GM19238 (cell line): ENCODE measurements around the gene ISM1.

Experiments
- DNase-seq: peaks from one replicate; pipeline ENCODE4 v3.0.0; 2011; ENCODE audit warnings: low spot score; ENCODE audit not compliant: insufficient read length

ISM1 gene

GRCh38 chr20:13220904-13221297, at the start of gene ISM1:
Gene ISM1 (plus strand): TSS chr20:13221274. CDS start chr20:13221777, 503 bp downstream.
- DNase-seq = no peak

GRCh38 chr20:13173201-13173600, 47.9 kb upstream of the ISM1 start:
- DNase-seq = no peak

GRCh38 chr20:13174402-13174801, 46.7 kb upstream of the ISM1 start:
- no peak for DNase-seq

- DNase-seq = no peak
These were observed 39.8 kb upstream of the ISM1 start for GRCh38 chr20:13180986-13181889.

GRCh38 chr20:13183005-13183404, 38.1 kb upstream of the ISM1 start:
- no peak for DNase-seq

DNA sequence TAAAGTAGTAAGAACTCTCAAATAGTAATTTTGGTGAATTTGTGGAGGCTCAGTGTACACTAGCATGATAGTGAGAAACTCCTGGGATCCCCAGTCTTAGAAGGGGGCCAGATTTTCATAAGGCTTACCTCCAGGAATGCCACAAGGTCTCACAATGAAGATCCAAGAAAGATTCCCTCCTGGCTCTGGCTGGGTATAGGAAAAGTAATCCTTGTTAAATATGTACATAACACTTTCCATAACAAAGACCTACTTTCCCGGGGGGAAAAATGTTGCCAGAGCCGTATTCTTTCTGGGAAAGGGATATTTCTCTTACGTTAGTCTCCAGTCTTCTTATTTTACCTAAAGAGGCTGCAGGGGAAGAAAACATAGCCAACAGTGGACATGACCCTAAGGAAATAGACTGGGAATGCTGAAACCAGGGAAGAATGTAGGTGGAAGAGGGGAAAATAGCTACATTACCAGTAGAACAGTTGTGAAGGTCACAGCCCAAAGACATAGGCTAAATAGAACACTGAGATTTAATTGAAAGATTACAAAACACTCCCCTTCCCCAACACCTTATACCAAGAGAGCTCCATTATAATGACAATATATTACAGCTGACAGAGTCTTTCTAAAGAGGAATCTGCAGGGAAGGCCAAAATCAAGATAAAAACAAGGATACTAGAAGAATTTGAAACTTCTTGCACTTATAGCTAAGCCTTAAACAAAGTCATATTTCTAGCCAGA, 34.9 kb upstream of the ISM1 start:
- DNase-seq = no peak

GRCh38 chr20:13187899-13188298, 33.2 kb upstream of the ISM1 start:
- no peak for DNase-seq

DNA sequence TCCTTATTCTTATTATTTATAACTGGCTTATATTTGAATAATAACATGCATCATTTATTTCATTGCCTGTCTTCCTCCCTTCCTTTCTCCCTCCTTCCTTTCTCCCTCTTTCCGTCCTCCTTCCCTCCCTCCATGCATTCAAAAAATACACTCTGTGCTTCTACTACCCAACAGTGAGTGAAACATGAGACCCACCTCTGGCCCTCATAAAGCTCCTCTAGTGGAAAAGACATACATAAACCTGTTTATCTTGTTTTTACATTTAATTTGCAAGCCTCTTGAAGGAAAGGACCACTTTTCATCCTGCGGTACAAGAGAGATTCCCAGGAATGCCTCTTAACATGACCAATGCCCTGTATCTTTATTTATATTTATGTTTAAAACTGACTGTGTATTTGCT, 21.8 kb upstream of the ISM1 start:
- DNase-seq = no peak

DNA sequence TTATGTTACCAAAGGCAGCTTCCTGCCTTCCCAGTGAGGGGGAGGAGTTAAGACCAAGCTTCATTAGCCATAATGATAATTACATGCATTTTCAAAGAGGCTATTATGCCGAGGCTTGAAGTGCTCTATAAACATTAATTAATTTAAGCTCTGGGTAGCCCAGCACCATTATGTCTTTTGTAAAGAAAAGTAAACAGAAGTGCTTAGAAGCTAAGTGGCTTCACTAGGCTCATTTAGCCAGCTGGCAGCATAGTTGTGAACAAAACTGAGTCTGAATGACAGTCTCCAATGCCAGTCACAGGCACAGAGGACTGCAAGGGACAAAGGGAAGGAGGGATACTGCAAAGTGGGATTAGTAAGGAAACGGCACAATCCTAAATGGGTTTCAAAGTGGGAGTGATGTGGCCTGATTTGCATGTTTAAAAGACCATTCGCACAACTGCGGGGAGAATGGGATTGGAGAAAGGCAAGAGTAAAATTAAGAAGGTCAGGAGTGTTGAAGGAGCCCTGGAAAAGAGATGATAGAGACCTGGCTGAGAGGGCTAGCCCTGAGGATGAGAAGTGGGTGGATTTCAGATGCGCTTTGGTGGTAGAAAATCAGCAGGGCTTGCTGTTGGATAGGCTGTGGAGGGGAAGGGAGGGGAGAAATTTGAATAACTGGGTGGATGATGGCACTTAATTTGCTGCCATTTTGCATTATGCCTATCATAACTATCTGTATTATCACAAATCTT, 20.1 kb upstream of the ISM1 start:
- no peak for DNase-seq

- DNase-seq = no peak
These were observed 18.5 kb upstream of the ISM1 start for GRCh38 chr20:13202565-13202964.

- no peak for DNase-seq
These were observed 15.6 kb upstream of the ISM1 start for GRCh38 chr20:13205425-13205824.

GRCh38 chr20:13205848-13206434, 15.1 kb upstream of the ISM1 start:
- DNase-seq = no peak

DNA sequence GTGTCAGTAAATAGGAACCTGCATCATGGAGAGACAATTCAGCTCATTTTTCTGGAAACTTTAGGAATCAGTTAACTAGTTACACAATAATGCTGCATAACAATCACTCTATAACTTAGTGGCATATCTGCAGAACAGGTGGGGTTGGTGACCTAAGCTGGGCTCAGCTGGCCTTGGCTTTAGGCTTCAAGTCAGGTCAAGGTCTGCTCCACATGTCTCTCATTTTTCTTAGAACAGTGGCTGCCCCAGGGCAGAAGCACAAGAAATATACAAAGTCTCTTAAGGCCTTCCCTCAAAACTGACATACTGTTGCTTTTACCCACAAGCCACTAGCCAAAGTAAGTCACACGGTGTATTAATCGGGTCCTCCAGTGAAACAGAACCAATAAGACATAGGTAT, 14.1 kb upstream of the ISM1 start:
- DNase-seq = no peak

- DNase-seq = no peak
These were observed 9.0 kb upstream of the ISM1 start for GRCh38 chr20:13211956-13212618.

GRCh38 chr20:13212750-13213149, 8.3 kb upstream of the ISM1 start:
- DNase-seq = no peak

DNA sequence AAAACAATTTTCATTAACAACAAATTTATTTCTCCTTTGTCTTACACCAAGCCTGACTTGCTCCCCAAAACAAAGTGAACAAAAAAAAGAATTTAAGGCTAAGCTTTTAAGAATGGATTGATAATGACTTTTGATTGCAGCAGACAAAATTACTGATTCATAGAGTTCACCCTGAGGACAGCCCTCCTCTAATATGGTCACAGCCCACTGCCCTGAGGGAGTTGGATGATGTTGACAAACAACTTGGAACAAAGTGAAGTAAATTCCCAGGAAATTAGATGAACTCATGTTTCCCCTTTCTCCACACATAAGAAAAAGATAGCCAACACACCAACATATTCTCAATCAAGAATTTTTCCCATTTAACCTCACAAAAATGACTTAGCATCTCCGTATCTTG, 7.7 kb upstream of the ISM1 start:
- no peak for DNase-seq

GRCh38 chr20:13216533-13216932, 4.5 kb upstream of the ISM1 start:
- no peak for DNase-seq

DNA sequence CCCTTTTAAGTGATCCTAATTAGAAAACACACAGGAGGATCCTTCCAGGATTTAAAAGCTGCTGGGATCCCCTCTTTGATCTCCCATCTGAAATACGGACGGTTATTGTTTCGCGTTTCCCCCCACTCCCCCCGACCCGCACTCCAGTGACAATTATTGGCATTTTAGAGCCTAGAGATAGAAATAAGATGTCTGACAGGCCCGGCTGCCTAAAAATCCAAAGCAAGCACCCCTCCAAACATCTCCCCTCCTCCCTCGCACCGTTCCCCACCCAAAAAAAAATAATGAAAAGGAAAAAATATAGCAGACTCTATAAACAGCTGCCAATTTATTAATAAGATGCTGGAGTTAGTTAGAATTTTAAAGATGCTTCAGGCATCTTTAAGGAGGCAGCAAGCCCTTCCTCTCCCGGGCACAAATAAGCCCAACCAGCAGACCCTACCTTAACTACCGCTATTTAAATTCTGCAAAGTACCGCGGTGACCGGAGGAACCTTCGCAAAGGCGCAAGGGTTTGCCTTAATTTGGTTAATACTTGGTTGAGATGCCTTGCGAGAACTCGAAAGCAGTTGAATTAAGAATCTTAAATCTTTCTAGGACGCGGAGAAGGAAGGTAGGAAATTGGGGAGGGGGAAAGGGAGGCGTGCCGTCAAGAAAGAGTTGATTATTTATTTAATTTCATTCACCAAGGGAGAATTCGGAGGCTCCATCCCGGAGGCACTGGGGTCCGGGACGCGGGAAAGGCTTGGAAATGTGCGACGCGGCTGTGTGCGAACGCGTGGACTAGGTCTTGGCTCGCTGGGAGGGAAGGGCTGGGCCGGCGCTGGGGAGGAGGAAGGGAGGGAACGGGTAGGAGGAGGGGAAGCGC, 1.5 kb upstream of the ISM1 start:
- no peak for DNase-seq

- no peak for DNase-seq
These were observed 725 bp upstream of the ISM1 start for GRCh38 chr20:13220194-13220903.

GRCh38 chr20:13221313-13221672, 219 bp downstream of the ISM1 start:
- DNase-seq = no peak
